GM20000 (cell line): ENCODE results near the gene MGAT4B.

Experiments
- DNase-seq: peaks from one replicate; pipeline ENCODE4 v3.0.0; 2012; ENCODE audit warnings: low spot score
- CTCF ChIP-seq: IDR thresholded peaks from 2 replicates; pipeline ENCODE4 v1.5.1; 2012; ENCODE audit warnings: mild to moderate bottlenecking, control low read depth; ENCODE audit errors: extremely low read depth, missing control alignments

Gene MGAT4B

GRCh38 chr5:179766021-179766725, 40.5 kb downstream of the MGAT4B start:
- no peak for TF ChIP-seq CTCF
- no peak for DNase-seq

- no peak for DNase-seq
- TF ChIP-seq CTCF, result no peak
Measured at GRCh38 chr5:179765400-179765799, 41.3 kb downstream of the MGAT4B start.

- TF ChIP-seq CTCF, result no peak
Measured at GRCh38 chr5:179764056-179764455, 42.6 kb downstream of the MGAT4B start.

GRCh38 chr5:179763215-179763945, 43.3 kb downstream of the MGAT4B start:
- peak; percentile 76 for DNase-seq
- TF ChIP-seq CTCF, result peak; percentile 93

More at GRCh38 chr5:179764056-179764455, 42.6 kb downstream of the MGAT4B start:
- DNase-seq, result no peak

GRCh38 chr5:179762781-179763176, 43.9 kb downstream of the MGAT4B start:
- no peak for TF ChIP-seq CTCF
- no peak for DNase-seq

GRCh38 chr5:179762079-179762780, 44.4 kb downstream of the MGAT4B start:
- no peak for TF ChIP-seq CTCF
- DNase-seq, result no peak
